SK-N-SH (cell line): Measurements from ENCODE around the gene PDZD2. TPM values are rescaled to one million over a fixed set of nuclear protein-coding genes. Genes with fewer than 3 reads are reported as not detected.

ENCODE experiments used
- CTCF ChIA-PET: fragments of 300-600, 350-600 bp; formaldehyde crosslinking; extraction: SDS; loops from one replicate; lab custom pipeline; 2021; lab: Yijun Ruan, JAX
- POLR2A ChIA-PET: fragments of 350-600 bp; sonication (Branson Sonifier 250); formaldehyde crosslinking; extraction: SDS; loops from one replicate; lab custom pipeline; 2020; ENCODE audit warnings: antibody characterized with exemption, inconsistent platforms; lab: Yijun Ruan, JAX
- DNase-seq: peaks from one replicate; pipeline ENCODE4 v3.0.0; 2012
- H2AFZ ChIP-seq: fragments of 200-600 bp; sonication (generic); 2 replicates; pipeline ENCODE4 v1.8.1; 2016; ENCODE audit warnings: antibody characterized with exemption, mild to moderate bottlenecking, low read depth
- H3F3A ChIP-seq: fragments of 200-600 bp; sonication (generic); replicated peaks from 2 replicates; pipeline ENCODE3; 2016; ENCODE audit warnings: antibody characterized with exemption, mild to moderate bottlenecking; ENCODE audit not compliant: insufficient read depth
- H3K27ac ChIP-seq, 2 experiments: fragments of 200-500 bp in 1 of 2; fragments of 200-600 bp in 1 of 2; sonication (Bioruptor generic) in 1 of 2; sonication (generic), shearing (Covaris generic) in 1 of 2; 2 replicates each; pipeline versions ENCODE4 v1.5.1 to v1.6.1; 2014 to 2016; ENCODE audit warnings: low read depth in 2 of 2, inconsistent platforms in 1 of 2, low read length in 1 of 2, mild to moderate bottlenecking in 1 of 2, mixed read lengths in 1 of 2
- H3K27me3 ChIP-seq: fragments of 200-600 bp; sonication (generic), shearing (Covaris generic); 2 replicates; pipeline ENCODE4 v1.6.1; 2016; ENCODE audit warnings: mixed run types; ENCODE audit not compliant: insufficient read depth
- H3K36me3 ChIP-seq, 2 experiments: fragments of 200-500 bp in 1 of 2; fragments of 200-600 bp in 1 of 2; sonication (Bioruptor generic) in 1 of 2; sonication (generic) in 1 of 2; replicated peaks in 1 of 2; 2 replicates each; pipeline versions ENCODE3 to v1.5.1; 2014 to 2016; ENCODE audit warnings: low read length in 1 of 2, mild to moderate bottlenecking in 1 of 2; ENCODE audit not compliant: insufficient read depth in 2 of 2, control insufficient read depth in 1 of 2
- H3K4me1 ChIP-seq, 2 experiments: fragments of 200-500 bp in 1 of 2; fragments of 200-600 bp in 1 of 2; sonication (Bioruptor generic) in 1 of 2; sonication (generic), shearing (Covaris generic) in 1 of 2; 2 replicates each; pipeline versions ENCODE4 v1.5.1 to v1.6.1; 2014 to 2016; ENCODE audit warnings: low read depth in 1 of 2, low read length in 1 of 2, mixed run types in 1 of 2; ENCODE audit not compliant: insufficient read depth in 2 of 2, control insufficient read depth in 1 of 2
- H3K4me2 ChIP-seq: fragments of 200-600 bp; sonication (generic), shearing (Covaris generic); 2 replicates; pipeline ENCODE4 v1.6.1; 2017; ENCODE audit warnings: mixed run types
- H3K4me3 ChIP-seq, 2 experiments: fragments of 200-500 bp in 1 of 2; fragments of 200-600 bp in 1 of 2; sonication (Bioruptor generic) in 1 of 2; sonication (generic), shearing (Covaris generic) in 1 of 2; 2 replicates each; pipeline versions ENCODE4 v1.5.1 to v1.8.1; 2014 to 2016; ENCODE audit warnings: low read depth in 2 of 2, inconsistent platforms in 1 of 2, low read length in 1 of 2, mild to moderate bottlenecking in 1 of 2, mixed read lengths in 1 of 2, moderate library complexity in 1 of 2
- H3K79me2 ChIP-seq: fragments of 200-600 bp; sonication (generic); 2 replicates; pipeline ENCODE4 v1.8.1; 2017; ENCODE audit warnings: mild to moderate bottlenecking; ENCODE audit not compliant: insufficient read depth
- H3K9ac ChIP-seq: fragments of 200-600 bp; sonication (generic); 2 replicates; pipeline ENCODE4 v1.6.1; 2017; ENCODE audit warnings: mixed run types
- H3K9me2 ChIP-seq: fragments of 200-600 bp; sonication (generic); 2 replicates; pipeline ENCODE4 v1.6.1; 2017; ENCODE audit warnings: mixed run types
- H3K9me3 ChIP-seq: fragments of 200-600 bp; sonication (generic); 2 replicates; pipeline ENCODE4 v1.6.1; 2017; ENCODE audit warnings: mixed run types, mild to moderate bottlenecking, moderate library complexity
- H4K20me1 ChIP-seq: fragments of 200-600 bp; sonication (generic); 2 replicates; pipeline ENCODE4 v1.6.1; 2017; ENCODE audit warnings: mild to moderate bottlenecking, mixed run types; ENCODE audit not compliant: insufficient read depth
- CHD2 ChIP-seq: fragments of 150-350 bp; IDR thresholded peaks from 2 replicates; pipeline ENCODE4 v1.6.1; 2018; ENCODE audit warnings: low read length; ENCODE audit not compliant: partially characterized antibody
- ELF1 ChIP-seq: IDR thresholded peaks from 2 replicates; pipeline ENCODE4 v1.4.0; 2012
- EP300 ChIP-seq, 2 experiments: IDR thresholded peaks; 2 replicates each; pipeline versions ENCODE4 v1.4.0 to v1.6.1; 2012; ENCODE audit warnings: borderline replicate concordance in 1 of 2, low read depth in 1 of 2, low read length in 1 of 2
- FOSL2 ChIP-seq: IDR thresholded peaks from 2 replicates; pipeline ENCODE4 v1.4.0; 2012; ENCODE audit warnings: low read depth, mild to moderate bottlenecking, moderate library complexity, borderline replicate concordance
- FOXJ3 ChIP-seq: sonication (generic); formaldehyde crosslinking; IDR thresholded peaks from 2 replicates; pipeline ENCODE4 v1.5.1; 2020; ENCODE audit warnings: mild to moderate bottlenecking, missing genetic modification reagents
- GABPA ChIP-seq: IDR thresholded peaks from 2 replicates; pipeline ENCODE4 v1.4.0; 2012; ENCODE audit warnings: low read depth, mild to moderate bottlenecking
- GATA2 ChIP-seq: sonication (generic); formaldehyde crosslinking; IDR thresholded peaks from 2 replicates; pipeline ENCODE4 v1.5.0; 2020; ENCODE audit warnings: mild to moderate bottlenecking, missing genetic modification reagents
- IRF3 ChIP-seq: fragments of 150-350 bp; IDR thresholded peaks from 2 replicates; pipeline ENCODE4 v1.6.1; 2016; ENCODE audit warnings: mild to moderate bottlenecking, low read depth, low read length
- JUND ChIP-seq: IDR thresholded peaks from 2 replicates; pipeline ENCODE4 v1.4.0; 2012
- MAX ChIP-seq: IDR thresholded peaks from 2 replicates; pipeline ENCODE4 v1.4.0; 2012; ENCODE audit warnings: low read depth
- MEF2A ChIP-seq: IDR thresholded peaks from 2 replicates; pipeline ENCODE4 v1.4.0; 2012; ENCODE audit warnings: low read depth, borderline replicate concordance
- MXI1 ChIP-seq: IDR thresholded peaks from 2 replicates; pipeline ENCODE4 v1.6.1; 2012; ENCODE audit warnings: mild to moderate bottlenecking, low read depth, low read length, improper control_type of control experiment
- NFIC ChIP-seq: IDR thresholded peaks from 2 replicates; pipeline ENCODE4 v1.4.0; 2012; ENCODE audit warnings: borderline replicate concordance
- POLR2AphosphoS5 ChIP-seq: IDR thresholded peaks from 2 replicates; pipeline ENCODE4 v1.6.1; 2012; ENCODE audit warnings: low read depth, low read length
- RAD21 ChIP-seq: IDR thresholded peaks from 2 replicates; pipeline ENCODE4 v1.6.1; 2012; ENCODE audit warnings: mild to moderate bottlenecking, low read length
- RCOR1 ChIP-seq: fragments of 150-350 bp; IDR thresholded peaks from 2 replicates; pipeline ENCODE4 v1.6.1; 2017; ENCODE audit warnings: antibody characterized with exemption, low read length
- REST ChIP-seq: IDR thresholded peaks from 2 replicates; pipeline ENCODE4 v1.6.1; 2012; ENCODE audit warnings: mild to moderate bottlenecking, low read depth, low read length, moderate library complexity
- SIN3A ChIP-seq: IDR thresholded peaks from 2 replicates; pipeline ENCODE4 v1.6.1; 2012; ENCODE audit warnings: low read depth, mild to moderate bottlenecking, low read length, moderate library complexity, borderline replicate concordance
- TCF12 ChIP-seq: IDR thresholded peaks from 2 replicates; pipeline ENCODE4 v1.4.0; 2012
- TEAD4 ChIP-seq: IDR thresholded peaks from 2 replicates; pipeline ENCODE4 v1.4.0; 2012; ENCODE audit warnings: mild to moderate bottlenecking, borderline replicate concordance; ENCODE audit not compliant: insufficient read depth
- USF2 ChIP-seq: fragments of 150-350 bp; IDR thresholded peaks from 2 replicates; pipeline ENCODE4 v1.6.1; 2017; ENCODE audit warnings: antibody characterized with exemption, low read length, low read depth, borderline replicate concordance
- WGBS: methylation state at CpG from one replicate; pipeline ENCODE4 v1.1.6; 2017; ENCODE audit warnings: low lambda C conversion rate; 5-methylcytosine and 5-hydroxymethylcytosine counted together
- polyA plus RNA-seq, 3 experiments: library from polyadenylated mRNA; depleted of rRNA; stranded (reverse); fragments of >200 nt; gene quantifications; 2 replicates each; pipeline ENCODE4 v1.2.3, GENCODE V29; 2012

PDZD2 gene
- polyA plus RNA-seq, 1 of the 3 experiments (the other 2 are of a cell fraction), result 0.13 TPM

- WGBS, result 0% methylated on average over 1 of the region's 1 CpG
- Histone ChIP-seq H3K9ac (no peak overlapping the region), H3K36me3 (no peaks in the 10 kb centered on the region), H3K9me3 (no peaks in the 10 kb centered on the region), H3F3A (no peaks in the 10 kb centered on the region), H3K79me2 (no peaks in the 10 kb centered on the region), H3K4me1 (peaks cover 0 to 17% of the 10 kb centered on the region in 2 experiments; a peak in 2 of 4 replicates), H3K9me2 (no peaks in the 10 kb centered on the region), H3K27ac (peak overlapping the region in 1 of 2 experiments; percentile 82; a peak in 2 of 4 replicates), H3K4me2 (no peak overlapping the region), H4K20me1 (no peaks in the 10 kb centered on the region), H2AFZ (no peak overlapping the region), H3K4me3 (no peak overlapping the region), H3K27me3 (no peaks in the 10 kb centered on the region; the same call in 1 of the 2 replicates)
- DNase-seq, result peak; percentile 66
- CTCF ChIA-PET, result interaction anchor here (1.2 to 4.7 kb wide), 4 partner anchors 9 to 246 kb away, joined by 3 to 24 read pairs (median 8); no protein-coding TSS in a partner anchor
- TF ChIP-seq TEAD4 (peak; percentile 41; the same call in 1 of the 2 replicates), MAX (no peak), RAD21 (peak; percentile 11; the same call in 1 of the 2 replicates), MEF2A (no peak), FOSL2 (no peak), EP300 (IDR thresholded peaks at IDR 0.05; ENCODE audit: borderline replicate concordance in 1 of 2, low read depth in 1 of 2, low read length in 1 of 2) (peak in 1 of 2 experiments; percentile 87; a peak in 2 of 4 replicates), NFIC (no peak), SIN3A (no peak), RCOR1 (peak; percentile 91), CHD2 (peak; percentile 30), REST (no peak), USF2 (no peak), FOXJ3 (CRISPR knock-in tag) (peak; percentile 76; the same call in 1 of the 2 replicates), MXI1 (peak; percentile 22; the same call in 1 of the 2 replicates), POLR2AphosphoS5 (no peak), ELF1 (no peak), JUND (no peak), IRF3 (no peak), GATA2 (CRISPR knock-in tag) (peak; percentile 94), GABPA (no peak), TCF12 (peak; percentile 45)
- POLR2A ChIA-PET, result interaction anchor here (1.2 kb wide), 1 partner anchor 98 kb away, joined by 4 read pairs; no protein-coding TSS in a partner anchor
Observed at GRCh38 chr5:31846934-31847333, 208.0 kb downstream of the PDZD2 start.
